ELR (cell line): ENCODE data around the gene DCUN1D2.

ENCODE experiments used
- DNase-seq: peaks from one replicate; pipeline ENCODE4 v3.0.0-alpha.2; 2015; ENCODE audit warnings: low read depth

DCUN1D2 gene

DNA sequence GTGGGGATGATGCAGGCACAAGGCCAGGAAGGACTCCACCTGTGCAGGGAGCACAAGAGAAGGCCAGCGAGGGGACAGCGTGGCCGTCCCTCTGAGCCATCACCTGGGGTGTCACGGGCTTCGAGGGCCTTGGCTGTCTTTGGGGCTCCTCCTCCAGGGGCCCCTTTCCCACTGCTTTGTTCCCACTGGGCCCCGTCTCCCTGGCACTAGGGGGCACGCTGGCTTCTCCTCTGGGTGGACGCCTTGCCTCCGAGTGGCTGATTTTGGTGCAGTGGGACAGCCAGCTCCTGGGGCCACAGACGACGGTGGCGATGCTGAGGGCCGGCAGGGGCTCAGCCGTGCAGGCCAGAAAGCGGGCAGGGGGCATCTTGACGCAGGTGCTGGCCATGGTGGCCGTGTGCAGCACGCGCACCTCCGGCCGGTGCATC lies 83.4 kb downstream of the DCUN1D2 start:
- no peak for DNase-seq

DNA sequence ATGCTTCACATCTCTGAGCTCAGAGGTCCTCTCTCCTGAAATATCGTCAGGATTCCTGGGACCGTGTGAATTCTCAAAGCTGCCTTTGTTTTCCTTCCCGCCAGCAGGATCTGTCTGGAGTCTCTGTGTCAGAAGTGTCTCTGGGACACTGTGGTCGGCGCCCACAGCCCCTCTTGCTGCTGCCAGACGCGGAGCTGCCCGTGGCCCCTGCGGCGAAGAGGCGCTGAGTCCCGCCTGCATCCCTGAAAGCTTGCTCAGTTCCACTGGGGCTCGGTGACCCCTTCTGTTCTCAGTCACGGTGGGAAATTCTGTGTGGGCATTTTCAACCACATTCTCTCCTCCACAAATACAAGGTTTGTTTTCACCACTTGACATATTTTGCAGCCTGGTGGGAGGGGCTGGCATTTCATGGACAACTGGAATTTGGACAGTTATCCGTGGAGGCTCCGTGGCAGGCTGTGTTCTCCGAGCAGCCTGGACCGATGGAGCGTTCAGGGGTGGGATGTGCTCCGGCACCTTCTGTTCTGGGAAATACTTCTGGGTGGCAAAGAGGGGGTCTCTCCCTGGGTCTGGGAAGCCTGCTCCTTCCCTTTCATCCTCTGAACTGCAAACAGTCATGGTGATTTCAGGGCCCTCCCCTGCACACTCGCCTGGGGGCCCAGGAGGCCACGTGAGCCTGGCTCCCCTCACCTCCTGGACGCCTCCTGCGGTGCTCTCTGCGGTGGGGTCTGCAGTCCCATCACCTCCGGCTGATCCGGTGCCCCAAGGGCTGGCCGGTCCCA lies 84.0 kb downstream of the DCUN1D2 start:
- no peak for DNase-seq
